ENCODE measurements around the gene PLAA. TPM values are rescaled to one million over a fixed set of nuclear protein-coding genes. Genes with fewer than 3 reads are reported as not detected.

The PLAA gene
- 10 to 100 TPM; 40.3 to 54.5 (median 41.5) TPM for polyA plus RNA-seq (ENCODE audit: insufficient read length in 3 of 3)
- long read RNA-seq, donor 1, full-length matches to known transcripts, result 5 of 5 reads
- long read RNA-seq, donor 1, partial matches to known transcripts, result 0 of 5 reads
- long read RNA-seq, donor 1, other reads (novel, unspliced or antisense), result 0 of 5 reads
- long read RNA-seq, donor 2, full-length matches to known transcripts, result 5 of 5 reads
- long read RNA-seq, donor 2, partial matches to known transcripts, result 0 of 5 reads
- long read RNA-seq, donor 2, other reads (novel, unspliced or antisense), result 0 of 5 reads
- long read RNA-seq, donor 3, full-length matches to known transcripts, result 10 of 10 reads
- long read RNA-seq, donor 3, partial matches to known transcripts, result 0 of 10 reads
- long read RNA-seq, donor 3, other reads (novel, unspliced or antisense), result 0 of 10 reads
- long read RNA-seq, donor 4, full-length matches to known transcripts, result 3 of 3 reads
- long read RNA-seq, donor 4, partial matches to known transcripts, result 0 of 3 reads
- long read RNA-seq, donor 4, other reads (novel, unspliced or antisense), result 0 of 3 reads
- long read RNA-seq, donor 5, result 0 reads
- long read RNA-seq, donor 6, full-length matches to known transcripts, result 8 of 8 reads
- long read RNA-seq, donor 6, partial matches to known transcripts, result 0 of 8 reads
- long read RNA-seq, donor 6, other reads (novel, unspliced or antisense), result 0 of 8 reads
- long read RNA-seq, donor 7, full-length matches to known transcripts, result 7 of 7 reads
- long read RNA-seq, donor 7, partial matches to known transcripts, result 0 of 7 reads
- long read RNA-seq, donor 7, other reads (novel, unspliced or antisense), result 0 of 7 reads
- long read RNA-seq, donor 8, full-length matches to known transcripts, result 11 of 11 reads
- long read RNA-seq, donor 8, partial matches to known transcripts, result 0 of 11 reads
- long read RNA-seq, donor 8, other reads (novel, unspliced or antisense), result 0 of 11 reads
- long read RNA-seq, donor 9, full-length matches to known transcripts, result 7 of 7 reads
- long read RNA-seq, donor 9, partial matches to known transcripts, result 0 of 7 reads
- long read RNA-seq, donor 9, other reads (novel, unspliced or antisense), result 0 of 7 reads
- long read RNA-seq, donor 10, full-length matches to known transcripts, result 7 of 18 reads
- long read RNA-seq, donor 10, partial matches to known transcripts, result 6 of 18 reads
- long read RNA-seq, donor 10, other reads (novel, unspliced or antisense), result 5 of 18 reads
- long read RNA-seq, donor 11, full-length matches to known transcripts, result 7 of 7 reads
- long read RNA-seq, donor 11, partial matches to known transcripts, result 0 of 7 reads
- long read RNA-seq, donor 11, other reads (novel, unspliced or antisense), result 0 of 7 reads
- long read RNA-seq, donor 12, full-length matches to known transcripts, result 2 of 2 reads
- long read RNA-seq, donor 12, partial matches to known transcripts, result 0 of 2 reads
- long read RNA-seq, donor 12, other reads (novel, unspliced or antisense), result 0 of 2 reads
- long read RNA-seq, donor 13, result 0 reads
- long read RNA-seq, donor 14, full-length matches to known transcripts, result 7 of 26 reads
- long read RNA-seq, donor 14, partial matches to known transcripts, result 14 of 26 reads
- long read RNA-seq, donor 14, other reads (novel, unspliced or antisense), result 5 of 26 reads
- long read RNA-seq, donor 15, full-length matches to known transcripts, result 4 of 9 reads
- long read RNA-seq, donor 15, partial matches to known transcripts, result 0 of 9 reads
- long read RNA-seq, donor 15, other reads (novel, unspliced or antisense), result 5 of 9 reads
- long read RNA-seq, donor 16, full-length matches to known transcripts, result 10 of 63 reads
- long read RNA-seq, donor 16, partial matches to known transcripts, result 53 of 63 reads
- long read RNA-seq, donor 16, other reads (novel, unspliced or antisense), result 0 of 63 reads

GRCh38 chr9:26946753-26947727 lies at the start of gene PLAA:
TSS of gene PLAA (minus strand) at chr9:26947242. CDS start at chr9:26947045, 197 bp downstream.
- peak; percentile 73 to 90 (median 87) for DNase-seq (ENCODE audit: extremely low read depth in 1 of 11, low read depth in 9 of 11, low spot score in 4 of 11)

GRCh38 chr9:26995810-26996209 lies 48.8 kb upstream of the PLAA start:
- DNase-seq (ENCODE audit: extremely low read depth in 1 of 11, low read depth in 9 of 11, low spot score in 4 of 11), result no peak

DNA sequence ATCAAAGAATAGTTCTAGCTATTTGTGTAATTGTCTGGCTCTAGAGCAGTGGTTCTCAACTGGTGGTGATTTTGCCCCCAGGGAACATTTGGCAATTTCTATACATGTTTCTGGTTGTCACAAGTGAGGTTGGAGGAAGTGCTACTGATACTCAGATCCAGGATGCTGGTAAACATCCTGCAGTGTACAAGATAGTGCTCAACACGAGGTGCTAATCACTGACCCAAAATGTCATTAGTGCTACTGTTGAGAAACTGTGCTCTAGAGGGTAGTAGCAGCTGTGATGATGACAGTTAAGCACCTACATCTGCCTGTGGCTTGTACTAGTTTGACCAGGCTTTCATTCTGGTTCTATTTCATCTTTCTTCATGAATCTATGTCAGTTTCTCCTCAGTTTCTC lies 36.3 kb upstream of the PLAA start:
- no peak for DNase-seq (ENCODE audit: extremely low read depth in 1 of 11, low read depth in 9 of 11, low spot score in 4 of 11)

DNA sequence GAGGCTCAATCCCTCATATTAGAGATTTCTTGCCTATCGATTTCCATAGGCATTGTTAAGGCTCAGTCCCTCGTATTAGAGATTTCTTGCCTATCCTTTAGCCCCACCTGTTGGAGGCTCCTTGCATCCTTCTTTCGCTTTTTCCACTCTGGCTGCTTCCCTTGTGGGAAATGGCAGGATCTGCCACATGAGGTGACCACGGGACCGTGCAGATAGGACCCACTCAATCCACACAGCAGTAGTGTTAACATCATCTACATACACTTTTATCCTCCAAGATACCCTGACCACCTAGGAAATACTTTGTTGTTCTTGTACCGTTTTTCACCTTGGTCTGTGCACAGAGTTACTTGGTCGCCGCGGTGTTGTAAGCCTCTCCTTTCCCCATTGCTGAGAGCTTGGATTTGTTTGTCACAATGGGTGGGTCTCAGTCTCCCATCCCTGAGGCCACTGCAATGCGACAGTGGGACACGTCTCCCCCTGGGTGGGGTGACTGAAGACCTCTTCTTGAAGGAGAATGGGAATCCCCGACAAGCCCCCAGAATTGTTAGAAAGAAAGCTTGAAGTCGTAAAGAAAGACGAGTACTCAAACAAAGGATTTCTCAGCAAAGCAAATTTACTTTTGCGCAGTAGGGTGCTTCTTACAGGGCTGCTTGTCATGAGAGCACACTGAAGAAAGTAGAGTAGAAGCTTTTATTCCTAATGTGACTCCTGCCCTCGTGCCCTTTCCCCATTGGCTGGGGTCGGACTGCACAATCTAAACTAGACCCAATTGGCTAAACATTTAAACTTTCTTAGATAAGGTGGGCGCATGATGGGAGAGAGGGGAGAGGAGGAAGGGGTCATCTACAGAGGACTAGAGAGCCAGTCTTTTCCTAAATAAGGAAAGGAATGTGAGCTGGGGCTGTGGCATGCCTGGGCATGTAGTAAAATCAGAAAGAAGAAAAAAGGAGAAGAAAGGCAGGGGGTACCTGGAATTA lies 29.0 kb upstream of the PLAA start:
- DNase-seq (ENCODE audit: extremely low read depth in 1 of 11, low read depth in 9 of 11, low spot score in 4 of 11), result no peak

GRCh38 chr9:26974927-26975326 lies 27.9 kb upstream of the PLAA start:
- DNase-seq (ENCODE audit: extremely low read depth in 1 of 11, low read depth in 9 of 11, low spot score in 4 of 11), result no peak

GRCh38 chr9:26973989-26974388 lies 26.9 kb upstream of the PLAA start:
- DNase-seq (ENCODE audit: extremely low read depth in 1 of 11, low read depth in 9 of 11, low spot score in 4 of 11), result no peak

DNA sequence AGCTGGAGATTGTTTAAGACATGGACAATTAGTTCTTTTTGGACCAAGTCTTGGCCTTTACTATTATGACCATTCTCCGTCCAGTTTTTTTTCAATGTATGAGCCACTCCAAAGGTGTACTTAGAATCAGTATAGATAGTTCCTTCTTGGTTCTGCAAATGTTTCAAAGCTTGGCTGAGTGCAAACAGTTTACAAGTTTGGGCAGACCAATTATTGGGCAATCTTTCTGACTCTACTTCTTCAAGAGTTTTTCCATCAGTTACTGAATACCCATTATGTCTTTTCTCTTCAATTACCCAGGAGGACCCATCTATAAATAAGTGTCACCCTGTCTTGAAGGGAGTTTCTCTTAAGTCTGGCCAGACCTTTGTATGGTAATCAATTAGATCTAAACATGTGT lies 24.7 kb upstream of the PLAA start:
- DNase-seq (ENCODE audit: extremely low read depth in 1 of 11, low read depth in 9 of 11, low spot score in 4 of 11), result no peak

DNA sequence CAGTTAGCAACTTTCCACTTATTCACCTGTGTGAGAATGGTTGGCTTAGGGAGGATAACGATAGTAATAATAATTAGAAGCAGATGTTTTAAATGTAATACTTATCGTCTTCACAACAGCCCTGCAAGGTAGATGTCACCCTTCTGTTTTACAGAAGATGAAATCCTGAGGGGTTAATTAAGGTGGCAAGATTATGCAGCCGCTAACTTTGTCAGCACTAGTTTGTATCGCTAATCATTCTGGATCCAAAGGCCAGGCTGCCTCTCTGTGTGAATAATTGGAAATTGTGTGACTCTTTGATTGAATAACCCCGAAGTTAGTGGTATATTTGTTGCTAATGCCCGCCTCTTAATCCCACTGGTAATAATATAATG lies 9.8 kb upstream of the PLAA start:
- no peak for DNase-seq (ENCODE audit: extremely low read depth in 1 of 11, low read depth in 9 of 11, low spot score in 4 of 11)

DNA sequence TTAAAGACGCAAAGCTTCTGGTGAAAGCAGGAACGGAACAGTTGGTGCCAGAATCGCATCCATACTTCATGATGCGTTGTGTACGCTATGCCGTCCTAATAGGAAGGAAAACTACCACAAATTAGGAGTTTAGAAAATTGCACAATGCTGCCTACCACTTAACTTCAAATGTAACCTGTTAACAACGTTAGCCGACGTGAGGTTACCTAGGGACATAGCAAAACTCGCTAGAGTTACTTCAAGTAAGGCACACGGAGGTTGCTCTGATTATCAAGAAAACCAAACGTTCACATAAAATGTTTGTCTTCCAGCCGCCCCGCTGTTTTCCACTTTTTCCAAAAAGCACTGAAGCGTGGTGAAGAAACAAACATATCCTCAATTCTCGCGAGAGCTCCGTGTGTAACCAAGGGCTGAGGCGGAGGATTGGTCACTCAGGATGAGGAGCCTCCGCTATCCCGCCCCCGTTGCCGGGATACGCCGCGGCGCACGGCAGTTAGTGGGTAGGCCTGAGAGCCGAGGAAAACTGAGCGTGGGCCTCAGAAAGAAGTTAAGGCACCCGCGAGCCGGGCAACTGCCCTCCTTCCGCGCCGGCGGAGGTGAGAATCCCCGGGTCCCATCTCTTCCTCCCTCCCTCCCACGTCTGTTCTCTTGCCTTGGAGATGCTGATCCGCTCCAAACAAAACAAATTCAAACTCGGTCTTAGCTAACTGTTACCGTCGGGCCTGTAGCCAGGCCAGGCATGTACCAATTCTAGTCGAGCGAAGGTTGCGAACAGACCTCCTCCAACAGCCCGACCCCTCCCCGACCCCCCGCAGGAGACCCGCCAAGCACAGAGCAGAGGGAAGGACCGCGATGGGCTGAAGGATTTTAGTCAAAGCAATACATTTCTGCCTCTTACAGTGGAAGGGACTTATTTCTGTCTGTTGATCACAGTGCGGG lies 9.1 kb upstream of the PLAA start, which contains the start of gene IFT74:
TSS of gene IFT74 (plus strand) at position 492 of the 939 bp plus-strand sequence. CDS start 5,556 bp downstream, outside the sequence.
- peak; percentile 97 to 99 (median 98) for DNase-seq (ENCODE audit: extremely low read depth in 1 of 11, low read depth in 9 of 11, low spot score in 4 of 11)

DNA sequence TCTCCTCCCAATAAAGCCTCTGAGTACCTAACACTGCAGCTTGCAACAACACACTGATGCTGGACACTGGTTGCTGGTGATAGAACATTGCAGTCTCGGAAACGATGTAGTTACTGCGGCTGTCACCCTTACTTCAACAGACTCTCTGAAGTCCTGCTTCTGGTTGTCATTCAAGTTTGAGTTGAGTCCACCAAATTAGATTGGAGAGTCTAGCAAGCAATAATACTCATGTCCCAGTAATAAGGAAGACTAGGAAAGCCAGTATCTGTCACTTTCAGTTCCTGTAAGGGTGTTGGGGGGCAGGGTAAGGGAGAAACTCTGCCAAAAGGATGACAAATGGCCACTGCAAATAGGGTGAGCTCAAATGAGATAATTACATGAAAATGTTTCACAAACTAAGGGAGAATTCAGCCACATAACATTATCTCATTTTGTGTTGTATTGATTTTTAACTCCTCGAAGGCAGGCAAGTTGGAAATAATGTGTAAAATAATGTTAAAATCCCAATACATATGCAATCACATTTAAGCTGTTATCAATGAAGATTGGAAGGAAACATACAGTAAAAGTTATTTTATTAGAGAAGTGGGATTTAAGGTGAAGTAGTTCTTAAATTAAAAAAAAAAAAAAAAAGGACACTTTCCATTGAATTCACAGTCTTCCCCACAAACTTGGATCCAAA lies 8.3 kb upstream of the PLAA start:
- DNase-seq (ENCODE audit: extremely low read depth in 1 of 11, low read depth in 9 of 11, low spot score in 4 of 11), result peak in 1 of 11 donors; percentile 5

GRCh38 chr9:26954050-26954508 lies 7.0 kb upstream of the PLAA start:
- no peak for DNase-seq (ENCODE audit: extremely low read depth in 1 of 11, low read depth in 9 of 11, low spot score in 4 of 11)

GRCh38 chr9:26951794-26952193 lies 4.8 kb upstream of the PLAA start:
- DNase-seq (ENCODE audit: extremely low read depth in 1 of 11, low read depth in 9 of 11, low spot score in 4 of 11), result no peak

DNA sequence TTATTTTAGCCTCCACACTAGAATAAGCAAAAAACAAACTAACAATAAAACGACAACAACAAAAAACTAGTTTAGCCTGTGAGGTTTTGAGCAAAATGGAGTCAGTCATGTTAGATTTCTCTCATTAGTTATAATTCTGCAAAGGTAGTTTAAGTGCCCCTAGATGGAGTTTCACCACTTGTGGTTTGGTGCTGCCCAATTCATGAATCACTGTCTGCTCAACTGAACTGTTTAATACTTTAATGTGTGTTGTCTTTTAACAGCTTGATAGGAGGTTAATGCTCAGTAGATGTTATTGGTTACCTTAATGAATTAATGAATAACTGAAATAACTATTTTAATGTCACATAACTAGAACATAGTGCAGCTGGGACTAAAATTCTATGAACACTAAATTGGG lies 3.5 kb upstream of the PLAA start:
- DNase-seq (ENCODE audit: extremely low read depth in 1 of 11, low read depth in 9 of 11, low spot score in 4 of 11), result no peak

DNA sequence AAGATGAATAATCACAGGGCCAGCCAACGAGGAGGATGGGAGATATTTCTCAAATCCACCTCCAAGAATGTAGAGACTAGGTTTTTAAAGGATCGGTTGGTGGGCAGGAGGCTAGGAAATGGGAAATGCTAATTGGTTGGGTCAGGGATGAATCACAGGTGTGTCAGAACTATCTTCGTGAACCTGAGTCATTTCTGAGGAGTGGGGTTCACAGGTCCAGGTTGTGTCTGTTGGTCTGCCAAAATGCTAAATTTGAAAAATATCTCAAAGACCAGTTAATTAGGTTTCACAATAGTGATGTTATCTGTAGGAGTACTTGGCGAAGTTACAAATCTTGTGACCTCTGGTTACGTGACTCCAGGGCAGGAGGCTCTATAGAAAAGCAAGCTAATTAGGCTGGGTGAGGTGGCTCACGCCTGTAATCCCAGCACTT lies 2.6 kb upstream of the PLAA start:
- no peak for DNase-seq (ENCODE audit: extremely low read depth in 1 of 11, low read depth in 9 of 11, low spot score in 4 of 11)
